ENCODE results near the gene TMEM72. TPM values are rescaled to one million over a fixed set of nuclear protein-coding genes. Genes with fewer than 3 reads are reported as not detected.

Gene TMEM72
- total RNA-seq, 4 donors from 2014 or later: not detected

DNA sequence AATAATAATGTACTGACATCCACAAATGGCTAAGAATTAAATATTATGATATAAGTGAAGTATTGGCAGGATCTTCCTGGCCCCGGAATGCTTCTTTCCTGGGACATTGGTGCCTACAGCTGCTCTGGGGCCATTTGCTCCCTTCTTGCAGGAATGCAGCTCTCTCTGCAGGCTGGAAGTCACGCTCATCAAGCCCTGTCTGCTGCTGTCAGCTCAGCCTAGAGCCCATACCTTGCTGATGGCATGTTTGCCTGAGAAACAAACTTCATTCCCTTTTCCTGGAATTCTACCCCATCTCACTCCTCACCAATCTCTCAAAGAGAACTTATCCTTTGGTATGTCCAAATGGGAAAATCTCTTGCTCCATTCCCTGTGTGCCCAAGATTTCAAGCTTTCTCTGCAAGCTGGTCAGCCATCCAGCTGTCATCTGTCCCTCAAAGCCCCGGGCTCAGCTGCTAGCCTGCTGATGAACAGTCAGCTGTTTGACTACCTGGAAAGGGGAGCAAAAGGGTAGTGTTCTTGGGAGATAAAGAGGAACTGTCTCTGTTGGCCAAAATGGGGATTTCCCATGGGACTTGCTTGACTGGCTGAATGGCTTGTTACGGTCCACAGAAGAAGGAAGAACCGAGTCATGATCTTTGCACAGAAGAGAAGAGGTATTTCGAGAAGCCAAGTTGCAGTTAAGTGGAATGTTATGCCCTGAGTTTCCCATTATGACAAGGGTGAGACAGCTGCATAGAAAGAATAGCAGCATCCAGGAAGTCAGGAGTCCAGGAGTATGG, 36.4 kb downstream of the TMEM72 start:
- DNase-seq (ENCODE audit: low spot score in 2 of 2): peak in 1 of 2 donors; percentile 76
- 75 to 86% methylated on average over 6 of the region's 6 CpGs for WGBS, 2 donors
- no peak overlapping the region for H3K4me3 ChIP-seq (ENCODE audit: low read depth, poor library complexity, severe bottlenecking)
- TF ChIP-seq POLR2A (IDR thresholded peaks at IDR 0.05): no peak
- TF ChIP-seq, protein P1, sequence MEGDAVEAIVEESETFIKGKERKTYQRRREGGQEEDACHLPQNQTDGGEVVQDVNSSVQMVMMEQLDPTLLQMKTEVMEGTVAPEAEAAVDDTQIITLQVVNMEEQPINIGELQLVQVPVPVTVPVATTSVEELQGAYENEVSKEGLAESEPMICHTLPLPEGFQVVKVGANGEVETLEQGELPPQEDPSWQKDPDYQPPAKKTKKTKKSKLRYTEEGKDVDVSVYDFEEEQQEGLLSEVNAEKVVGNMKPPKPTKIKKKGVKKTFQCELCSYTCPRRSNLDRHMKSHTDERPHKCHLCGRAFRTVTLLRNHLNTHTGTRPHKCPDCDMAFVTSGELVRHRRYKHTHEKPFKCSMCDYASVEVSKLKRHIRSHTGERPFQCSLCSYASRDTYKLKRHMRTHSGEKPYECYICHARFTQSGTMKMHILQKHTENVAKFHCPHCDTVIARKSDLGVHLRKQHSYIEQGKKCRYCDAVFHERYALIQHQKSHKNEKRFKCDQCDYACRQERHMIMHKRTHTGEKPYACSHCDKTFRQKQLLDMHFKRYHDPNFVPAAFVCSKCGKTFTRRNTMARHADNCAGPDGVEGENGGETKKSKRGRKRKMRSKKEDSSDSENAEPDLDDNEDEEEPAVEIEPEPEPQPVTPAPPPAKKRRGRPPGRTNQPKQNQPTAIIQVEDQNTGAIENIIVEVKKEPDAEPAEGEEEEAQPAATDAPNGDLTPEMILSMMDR (IDR thresholded peaks at IDR 0.05): no peak
- intact Hi-C loops (cut with DNase I; ENCODE audit: low total_unique reads): no loop called here

DNA sequence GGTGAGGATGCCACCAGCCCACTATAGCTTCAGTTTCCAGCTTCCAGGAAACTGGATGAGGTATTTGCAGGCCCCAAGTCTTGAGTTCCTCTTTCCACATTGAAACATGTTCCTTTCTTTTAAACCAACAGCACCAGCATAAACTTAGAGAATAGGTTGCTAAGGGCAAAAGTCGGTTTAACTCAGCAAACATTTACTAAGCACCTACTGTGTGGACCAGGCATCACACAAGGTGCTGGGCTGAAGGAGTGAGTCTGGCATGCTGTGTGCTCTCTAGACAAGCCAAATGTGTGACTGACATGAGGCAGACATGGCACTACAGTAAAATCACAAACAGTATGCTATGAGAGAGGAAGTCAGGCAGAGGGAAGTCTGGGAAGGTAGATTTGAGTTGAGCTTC, 37.5 kb downstream of the TMEM72 start:
- 79 to 85% methylated on average over 1 of the region's 1 CpG for WGBS, 2 donors
- no peak for DNase-seq (ENCODE audit: low spot score in 2 of 2)
- no peak overlapping the region for H3K4me3 ChIP-seq (ENCODE audit: low read depth, poor library complexity, severe bottlenecking)
- intact Hi-C loops (cut with DNase I; ENCODE audit: low total_unique reads): no loop called here
- TF ChIP-seq, protein P1 (IDR thresholded peaks at IDR 0.05): no peak
- TF ChIP-seq POLR2A (IDR thresholded peaks at IDR 0.05): no peak

DNA sequence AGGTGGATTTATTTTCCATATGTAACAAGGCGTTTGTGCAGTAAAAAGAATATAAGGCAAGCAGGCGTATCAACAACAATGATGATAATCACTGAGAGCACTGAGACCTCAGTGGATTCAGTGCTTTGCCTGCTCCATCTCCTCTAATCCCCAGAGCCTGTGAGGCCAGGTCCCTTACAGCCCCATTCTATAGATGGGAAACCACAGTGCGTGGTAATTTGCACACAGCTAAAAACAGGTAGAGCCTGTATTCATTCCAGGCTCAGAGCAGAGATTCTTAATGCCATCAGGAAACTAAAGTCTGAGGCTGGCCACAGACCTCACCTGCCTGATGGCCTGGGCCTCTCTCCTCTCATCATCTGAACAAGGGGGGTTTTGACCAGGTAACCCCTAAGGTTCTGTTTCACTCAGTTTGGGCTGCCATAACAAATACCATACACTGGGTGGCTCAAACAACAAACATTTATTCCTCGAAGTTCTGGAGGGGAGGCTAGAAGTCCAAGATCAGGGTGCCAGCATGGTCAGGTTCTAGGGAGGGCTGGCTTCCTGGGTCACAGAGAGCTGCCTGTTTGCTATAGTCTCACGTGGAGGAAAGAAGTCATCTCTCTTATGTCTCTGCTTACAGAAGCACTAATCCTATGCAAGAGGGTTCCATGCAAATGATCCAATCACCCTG, 38.1 kb downstream of the TMEM72 start:
- no peak for TF ChIP-seq POLR2A (IDR thresholded peaks at IDR 0.05)
- H3K4me3 ChIP-seq (ENCODE audit: low read depth, poor library complexity, severe bottlenecking): no peak overlapping the region
- intact Hi-C loops (cut with DNase I; ENCODE audit: low total_unique reads): no loop called here
- peak in 1 of 2 donors; percentile 26 for DNase-seq (ENCODE audit: low spot score in 2 of 2)
- WGBS, 2 donors: 75 to 78% methylated on average over 5 of the region's 5 CpGs

DNA sequence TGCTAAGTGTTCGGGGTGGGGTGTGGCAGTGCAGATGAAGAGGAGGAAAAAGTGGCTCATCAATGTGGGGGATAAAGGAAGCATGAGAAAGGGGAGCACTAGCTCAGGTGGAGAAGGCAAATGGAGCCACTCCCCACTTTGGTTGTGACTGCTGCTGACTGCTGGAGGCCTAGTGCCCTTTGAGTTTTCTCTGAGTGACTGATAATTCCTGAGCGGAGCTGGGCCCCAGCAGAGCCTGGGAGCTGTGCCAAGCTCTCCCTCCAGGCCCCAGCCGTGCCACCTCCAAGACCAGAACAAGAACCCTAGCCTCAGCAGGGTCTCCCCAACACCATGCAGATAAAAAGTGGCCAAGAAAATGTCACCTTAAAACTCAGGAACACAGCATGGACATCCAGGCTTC, 38.8 kb downstream of the TMEM72 start:
- intact Hi-C loops (cut with DNase I; ENCODE audit: low total_unique reads): no loop called here
- TF ChIP-seq, protein P1 (IDR thresholded peaks at IDR 0.05): no peak
- TF ChIP-seq POLR2A (IDR thresholded peaks at IDR 0.05): no peak
- H3K4me3 ChIP-seq (ENCODE audit: low read depth, poor library complexity, severe bottlenecking): no peak overlapping the region
- 85 to 93% methylated on average over 3 of the region's 3 CpGs for WGBS, 2 donors
- peak in 1 of 2 donors; percentile 40 for DNase-seq (ENCODE audit: low spot score in 2 of 2)

DNA sequence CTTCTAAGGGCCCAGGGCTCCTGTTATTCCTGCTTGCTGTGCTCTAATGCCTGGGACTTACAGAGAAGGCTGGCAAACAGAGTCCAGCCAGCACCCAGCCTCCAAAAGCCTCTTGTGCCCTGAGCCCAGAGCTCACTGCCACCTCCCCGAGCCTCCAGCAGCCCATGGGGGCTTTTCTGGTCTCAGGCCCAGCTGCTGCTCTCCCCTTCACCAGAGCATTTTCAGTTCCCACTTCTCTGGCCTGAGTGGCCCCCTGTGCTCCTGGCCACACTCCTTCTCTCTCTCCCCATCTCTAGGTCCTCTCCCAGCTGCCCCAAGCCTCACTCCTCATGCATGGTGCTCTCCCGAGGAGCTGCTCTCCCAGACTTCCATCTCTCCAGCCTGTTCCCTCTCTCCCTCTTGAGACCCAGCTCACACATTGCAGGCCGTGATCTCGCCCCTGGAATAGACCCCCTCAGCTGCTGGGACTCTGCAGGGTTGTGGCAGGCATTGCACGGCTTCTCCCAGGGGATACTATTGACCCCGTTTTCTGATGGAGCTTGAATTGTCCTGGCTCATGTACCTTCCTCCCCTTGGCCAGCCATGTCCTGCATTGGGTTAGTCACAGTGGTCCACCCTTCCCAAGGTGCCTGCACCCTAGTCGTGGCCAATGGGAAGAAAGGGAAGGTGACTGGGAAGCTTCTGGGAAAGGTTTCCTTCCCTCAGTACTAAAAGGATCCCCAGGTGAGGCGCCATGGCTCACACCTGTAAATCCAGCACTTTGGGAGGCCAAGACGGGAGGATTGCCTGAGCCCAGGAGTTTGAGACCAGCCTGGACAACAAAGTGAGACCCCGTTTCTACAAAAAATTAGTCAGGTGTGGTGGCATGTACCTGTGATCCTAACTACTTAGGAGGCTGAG, 39.4 kb downstream of the TMEM72 start:
- DNase-seq (ENCODE audit: low spot score in 2 of 2): peak in 1 of 2 donors; percentile 72
- 92 to 95% methylated on average over 10 of the region's 10 CpGs for WGBS, 2 donors
- intact Hi-C loops (cut with DNase I; ENCODE audit: low total_unique reads): no loop called here
- no peak overlapping the region for H3K4me3 ChIP-seq (ENCODE audit: low read depth, poor library complexity, severe bottlenecking)
- no peak for TF ChIP-seq POLR2A (IDR thresholded peaks at IDR 0.05)
- TF ChIP-seq, protein P1 (IDR thresholded peaks at IDR 0.05): no peak

All from lower leg skin (tissue), 4 donors.